OCI-LY7 (cell line): ENCODE measurements around the gene PRCD. TPM values are rescaled to one million over a fixed set of nuclear protein-coding genes. Genes with fewer than 3 reads are reported as not detected.
"Not testable (repeated sequence)": the region's sequence is repeated elsewhere in the genome, so short reads cannot be mapped to it uniquely, and the experiment has no call there.

ENCODE experiments used
- BruUV-seq: library from RNA; stranded (reverse); fragments of 400-500 nt; replicated peaks from 2 replicates; lab custom pipeline; 2021; lab: Mats Ljungman, UMichigan
- CTCF ChIA-PET: fragments of 300-600 bp; sonication (Branson Sonifier 250); formaldehyde crosslinking; loops from one replicate; lab custom pipeline; 2022; ENCODE audit warnings: antibody characterized with exemption; ENCODE audit not compliant: unreplicated experiment; lab: Charles Lee
- POLR2A ChIA-PET: fragments of 300-600 bp; sonication (Branson Sonifier 250); formaldehyde crosslinking; loops from one replicate; lab custom pipeline; 2022; ENCODE audit warnings: antibody characterized with exemption; lab: Charles Lee
- DNase-seq: peaks from one replicate; pipeline ENCODE4 v3.0.0-alpha.2; 2015; ENCODE audit warnings: low spot score
- H2AFZ ChIP-seq: fragments of 200-600 bp; sonication (generic), shearing (Covaris generic); 2 replicates; pipeline ENCODE4 v1.6.1; 2014; ENCODE audit warnings: mild to moderate bottlenecking, antibody characterized with exemption, low read length, moderate library complexity
- H3K27ac ChIP-seq: fragments of 200-600 bp; sonication (generic); 2 replicates; pipeline ENCODE4 v1.5.1; 2014; ENCODE audit warnings: mixed run types, low read depth, mild to moderate bottlenecking, moderate library complexity, low read length, inconsistent platforms; ENCODE audit not compliant: poor library complexity, severe bottlenecking
- H3K36me3 ChIP-seq: fragments of 200-600 bp; sonication (generic); 2 replicates; pipeline ENCODE4 v1.6.1; 2014; ENCODE audit warnings: mild to moderate bottlenecking, antibody characterized with exemption, low read length, moderate library complexity, mixed read lengths; ENCODE audit not compliant: insufficient read depth
- H3K4me1 ChIP-seq: fragments of 200-600 bp; sonication (generic); 2 replicates; pipeline ENCODE4 v1.5.1; 2014; ENCODE audit warnings: mild to moderate bottlenecking, low read length; ENCODE audit not compliant: insufficient read depth, poor library complexity, severe bottlenecking
- H3K4me2 ChIP-seq: fragments of 200-600 bp; sonication (generic); 2 replicates; pipeline ENCODE4 v1.6.1; 2014; ENCODE audit warnings: mild to moderate bottlenecking, low read length
- H3K4me3 ChIP-seq: fragments of 200-600 bp; sonication (generic); 2 replicates; pipeline ENCODE4 v1.5.1; 2014; ENCODE audit warnings: mild to moderate bottlenecking, low read depth, low read length; ENCODE audit not compliant: poor library complexity, severe bottlenecking
- H3K79me2 ChIP-seq: fragments of 200-600 bp; sonication (generic); 2 replicates; pipeline ENCODE4 v1.6.1; 2016; ENCODE audit warnings: low read depth, mild to moderate bottlenecking, low read length, moderate library complexity, mixed read lengths; ENCODE audit not compliant: insufficient read depth
- H3K9me2 ChIP-seq: fragments of 200-600 bp; sonication (generic); 2 replicates; pipeline ENCODE4 v1.6.1; 2016; ENCODE audit warnings: mild to moderate bottlenecking, low read length, mixed read lengths; ENCODE audit not compliant: insufficient read depth
- H3K9me3 ChIP-seq: fragments of 200-600 bp; sonication (generic); 2 replicates; pipeline ENCODE4 v1.6.1; 2014; ENCODE audit warnings: mild to moderate bottlenecking, mixed run types, low read length, mixed read lengths
- H4K20me1 ChIP-seq: fragments of 200-600 bp; sonication (generic); 2 replicates; pipeline ENCODE4 v1.6.1; 2014; ENCODE audit warnings: mild to moderate bottlenecking, antibody characterized with exemption, low read length, moderate library complexity, mixed read lengths; ENCODE audit not compliant: insufficient read depth
- CTCF ChIP-seq: fragments of 200-600 bp; sonication (generic); conservative IDR thresholded peaks from 2 replicates; pipeline ENCODE4 v1.5.1; 2014; ENCODE audit warnings: mild to moderate bottlenecking, antibody characterized with exemption, low read length, moderate library complexity, mixed read lengths
- EZH2phosphoT487 ChIP-seq: fragments of 200-600 bp; sonication (generic); IDR thresholded peaks from 2 replicates; pipeline ENCODE4 v1.6.1; 2018; ENCODE audit warnings: low read depth, borderline replicate concordance, mild to moderate bottlenecking, mixed run types, antibody characterized with exemption, low read length, moderate library complexity, mixed read lengths
- intact Hi-C: fragments of 100-400 bp; cut with micrococcal nuclease; formaldehyde crosslinking; loops from one replicate; pipeline ENCODE4 v1.10.0; 2022; ENCODE audit not compliant: unreplicated experiment
- total RNA-seq, 2 experiments: library from RNA; depleted of rRNA in 1 of 2; stranded (reverse); fragments of >200 nt in 1 of 2; shearing (Covaris generic) in 1 of 2; gene quantifications; 2 replicates each; pipeline ENCODE4 v1.2.3, GENCODE V29; 2014 to 2022

PRCD gene
- total RNA-seq, 2 experiments from 2014 or later, result 5.7 to 15.9 TPM

DNA sequence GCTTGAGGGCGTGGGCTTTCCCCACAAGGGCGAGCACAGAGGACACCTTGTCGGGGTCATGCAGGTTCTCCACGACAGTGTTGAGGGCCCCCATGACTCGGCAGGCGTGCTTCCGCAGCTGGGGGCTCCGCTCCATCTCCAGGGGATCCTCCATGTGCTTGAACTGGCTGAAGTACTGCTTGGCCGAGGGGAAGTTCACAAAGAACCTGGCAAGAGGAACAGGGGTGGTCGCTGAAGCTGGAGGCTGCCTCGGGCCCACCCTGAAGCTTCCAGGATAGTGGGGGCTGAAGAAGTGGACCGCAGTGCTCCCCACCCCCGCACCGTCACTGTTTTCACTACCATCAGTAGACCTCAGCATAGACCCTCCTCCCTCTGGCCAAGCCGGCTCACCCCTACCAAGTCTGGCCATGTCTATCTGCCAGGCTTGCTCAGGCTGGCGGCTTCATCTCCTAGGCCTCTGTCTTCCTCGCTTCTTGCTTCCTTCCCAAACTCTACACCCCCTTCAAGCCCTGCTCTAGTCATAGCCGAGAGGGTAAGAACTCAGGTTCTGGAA, 8.3 kb upstream of the PRCD start:
- Histone ChIP-seq H3K9me2 (no peaks in the 10 kb centered on the region), H3K4me1 (peaks cover 35% of the 10 kb centered on the region), H3K4me2 (no peak overlapping the region), H3K79me2 (no peaks in the 10 kb centered on the region), H2AFZ (no peak overlapping the region), H3K36me3 (no peaks in the 10 kb centered on the region), H3K4me3 (no peak overlapping the region), H4K20me1 (no peaks in the 10 kb centered on the region), H3K9me3 (no peaks in the 10 kb centered on the region), H3K27ac (no peak overlapping the region)
- no TSS peak for BruUV-seq
- POLR2A ChIA-PET, result no interaction called here
- CTCF ChIA-PET, result no interaction called here
- TF ChIP-seq CTCF (no peak), EZH2phosphoT487 (no peak)
- intact Hi-C loops, result no loop called here
- DNase-seq, result no peak

- intact Hi-C loops, result no loop called here
- H3K4me1 ChIP-seq, result peaks cover 32% of the 10 kb centered on the region
- H4K20me1 ChIP-seq, result no peaks in the 10 kb centered on the region
- CTCF ChIA-PET, result no interaction called here
- H3K4me3 ChIP-seq, result no peak overlapping the region
- POLR2A ChIA-PET, result interaction anchor here (0.6 to 0.7 kb wide), 2 partner anchors 21 to 382 kb away, joined by 6 to 8 read pairs; no protein-coding TSS in a partner anchor
- DNase-seq, result no peak
- H3K27ac ChIP-seq, result no peak overlapping the region
- no peaks in the 10 kb centered on the region for H3K9me3 ChIP-seq
- no peak overlapping the region for H2AFZ ChIP-seq
- TF ChIP-seq EZH2phosphoT487 (no peak), CTCF (no peak)
- no peak overlapping the region for H3K4me2 ChIP-seq
- no peaks in the 10 kb centered on the region for H3K9me2 ChIP-seq
- no TSS peak for BruUV-seq
- H3K79me2 ChIP-seq, result no peaks in the 10 kb centered on the region
- H3K36me3 ChIP-seq, result no peaks in the 10 kb centered on the region
Measured at GRCh38 chr17:76532072-76532651, 7.7 kb upstream of the PRCD start.

DNA sequence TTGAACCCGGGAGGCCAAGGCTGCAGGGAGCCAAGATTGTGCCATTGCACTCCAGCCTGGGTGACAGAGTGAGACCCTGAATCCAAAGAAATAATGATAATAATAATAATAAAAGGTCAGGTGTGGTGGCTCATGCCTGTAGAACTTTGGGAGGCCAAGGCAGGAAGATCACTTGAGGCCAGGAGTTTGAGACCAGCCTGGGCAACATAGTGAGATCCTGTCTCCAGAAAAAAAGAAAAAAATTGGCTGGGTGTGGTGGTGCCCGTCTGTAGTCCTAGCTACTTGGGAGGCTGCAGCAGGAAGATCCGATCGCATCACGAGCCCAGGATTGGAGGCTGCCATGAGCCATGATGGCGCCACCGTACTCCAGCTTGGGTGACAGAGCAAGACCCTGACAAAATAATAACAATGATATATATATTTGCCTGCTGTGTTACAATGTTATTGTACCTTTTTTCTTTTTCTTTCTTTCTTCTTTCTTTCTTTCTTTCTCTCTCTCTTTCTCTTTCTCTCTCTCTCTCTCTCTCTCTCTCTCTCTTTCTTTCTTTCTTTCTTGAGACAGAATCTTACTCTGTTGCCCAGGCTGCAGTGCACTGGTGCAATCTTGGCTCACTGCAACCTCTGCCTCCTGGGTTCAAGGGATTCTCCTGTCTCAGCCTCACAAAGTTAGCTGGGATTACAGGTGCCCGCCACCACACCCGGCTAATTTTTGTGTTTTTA, 6.0 kb upstream of the PRCD start:
- H3K27ac ChIP-seq, H3K9me2 ChIP-seq, H3K4me2 ChIP-seq, H4K20me1 ChIP-seq, DNase-seq, CTCF ChIA-PET, POLR2A ChIA-PET, H3K79me2 ChIP-seq, H3K9me3 ChIP-seq, intact Hi-C loops, BruUV-seq, H3K4me3 ChIP-seq, H2AFZ ChIP-seq, H3K36me3 ChIP-seq: not testable (repeated sequence)
- peaks cover 17% of the 10 kb centered on the region for H3K4me1 ChIP-seq
